ENCODE results near the gene KRT75.

Gene KRT75

GRCh38 chr12:52401526-52401925, 32.6 kb downstream of the KRT75 start:
- CTCF ChIA-PET, result interaction anchor here (0.7 to 1.2 kb wide), 6 partner anchors 12 to 477 kb away, joined by 3 to 7 read pairs (median 4); no protein-coding TSS in a partner anchor
- TF ChIP-seq ZNF654 (tag by site-specific recombination; IDR thresholded peaks at IDR 0.05; ENCODE audit: low read depth) (no peak), MYNN (tag by site-specific recombination; IDR thresholded peaks at IDR 0.05; ENCODE audit: borderline replicate concordance) (no peak), ZBTB21 (tag by site-specific recombination; IDR thresholded peaks at IDR 0.05) (no peak), ZNF48 (tag by site-specific recombination; IDR thresholded peaks at IDR 0.05) (no peak)
- TF ChIP-seq, protein P1, sequence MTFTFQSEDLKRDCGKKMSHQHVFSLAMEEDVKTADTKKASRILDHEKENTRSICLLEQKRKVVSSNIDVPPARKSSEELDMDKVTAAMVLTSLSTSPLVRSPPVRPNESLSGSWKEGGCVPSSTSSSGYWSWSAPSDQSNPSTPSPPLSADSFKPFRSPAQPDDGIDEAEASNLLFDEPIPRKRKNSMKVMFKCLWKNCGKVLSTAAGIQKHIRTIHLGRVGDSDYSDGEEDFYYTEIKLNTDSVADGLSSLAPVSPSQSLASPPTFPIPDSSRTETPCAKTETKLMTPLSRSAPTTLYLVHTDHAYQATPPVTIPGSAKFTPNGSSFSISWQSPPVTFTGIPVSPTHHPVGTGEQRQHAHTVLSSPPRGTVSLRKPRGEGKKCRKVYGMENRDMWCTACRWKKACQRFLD (tag by site-specific recombination; IDR thresholded peaks at IDR 0.05), result no peak
- TF ChIP-seq, protein P2, sequence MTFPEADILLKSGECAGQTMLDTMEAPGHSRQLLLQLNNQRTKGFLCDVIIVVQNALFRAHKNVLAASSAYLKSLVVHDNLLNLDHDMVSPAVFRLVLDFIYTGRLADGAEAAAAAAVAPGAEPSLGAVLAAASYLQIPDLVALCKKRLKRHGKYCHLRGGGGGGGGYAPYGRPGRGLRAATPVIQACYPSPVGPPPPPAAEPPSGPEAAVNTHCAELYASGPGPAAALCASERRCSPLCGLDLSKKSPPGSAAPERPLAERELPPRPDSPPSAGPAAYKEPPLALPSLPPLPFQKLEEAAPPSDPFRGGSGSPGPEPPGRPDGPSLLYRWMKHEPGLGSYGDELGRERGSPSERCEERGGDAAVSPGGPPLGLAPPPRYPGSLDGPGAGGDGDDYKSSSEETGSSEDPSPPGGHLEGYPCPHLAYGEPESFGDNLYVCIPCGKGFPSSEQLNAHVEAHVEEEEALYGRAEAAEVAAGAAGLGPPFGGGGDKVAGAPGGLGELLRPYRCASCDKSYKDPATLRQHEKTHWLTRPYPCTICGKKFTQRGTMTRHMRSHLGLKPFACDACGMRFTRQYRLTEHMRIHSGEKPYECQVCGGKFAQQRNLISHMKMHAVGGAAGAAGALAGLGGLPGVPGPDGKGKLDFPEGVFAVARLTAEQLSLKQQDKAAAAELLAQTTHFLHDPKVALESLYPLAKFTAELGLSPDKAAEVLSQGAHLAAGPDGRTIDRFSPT (tag by site-specific recombination; IDR thresholded peaks at IDR 0.05), result no peak
- H3K27ac ChIP-seq (ENCODE audit: extremely low read depth, low read depth, low read length), result no peak overlapping the region
- POLR2A ChIA-PET, result no interaction called here
- no peaks in the 10 kb centered on the region for H3K4me1 ChIP-seq (ENCODE audit: control insufficient read depth, insufficient read depth, low read length)
- no peak overlapping the region for H3K4me3 ChIP-seq (ENCODE audit: low read depth, low read length)
- H3K9me3 ChIP-seq (ENCODE audit: control insufficient read depth, insufficient read depth, low read depth, low read length), result no peaks in the 10 kb centered on the region
- no peaks in the 10 kb centered on the region for H3K36me3 ChIP-seq (ENCODE audit: control insufficient read depth in 2 of 2, insufficient read depth in 1 of 2, low read length in 2 of 2)

- no peak overlapping the region for H3K27ac ChIP-seq (ENCODE audit: extremely low read depth, low read depth, low read length)
- no peak overlapping the region for H3K4me3 ChIP-seq (ENCODE audit: low read depth, low read length)
- H3K4me1 ChIP-seq (ENCODE audit: control insufficient read depth, insufficient read depth, low read length), result no peaks in the 10 kb centered on the region
- no peaks in the 10 kb centered on the region for H3K36me3 ChIP-seq (ENCODE audit: control insufficient read depth in 2 of 2, insufficient read depth in 1 of 2, low read length in 2 of 2)
- no peaks in the 10 kb centered on the region for H3K9me3 ChIP-seq (ENCODE audit: control insufficient read depth, insufficient read depth, low read depth, low read length)
- ChIA-PET POLR2A (no interaction called here), CTCF (interaction anchor here (0.6 to 1.1 kb wide), 6 partner anchors 18 to 478 kb away, joined by 3 to 7 read pairs (median 4); no protein-coding TSS in a partner anchor)
- TF ChIP-seq KLF1 (tag by site-specific recombination; IDR thresholded peaks at IDR 0.05) (no peak), ZNF548 (tag by site-specific recombination; IDR thresholded peaks at IDR 0.05) (no peak), MZF1 (tag by site-specific recombination; IDR thresholded peaks at IDR 0.05; ENCODE audit: borderline replicate concordance) (no peak), ZNF223 (tag by site-specific recombination; IDR thresholded peaks at IDR 0.05) (no peak), ZNF707 (tag by site-specific recombination; IDR thresholded peaks at IDR 0.05) (no peak), ZNF202 (tag by site-specific recombination; IDR thresholded peaks at IDR 0.05; ENCODE audit: borderline replicate concordance) (no peak), MEIS1 (CRISPR knock-in tag; IDR thresholded peaks at IDR 0.05; ENCODE audit: borderline replicate concordance) (no peak), ZNF768 (tag by site-specific recombination; IDR thresholded peaks at IDR 0.05) (no peak), BCL11A (tag by site-specific recombination; IDR thresholded peaks at IDR 0.05; ENCODE audit: low read depth) (no peak), ZNF837 (tag by site-specific recombination; IDR thresholded peaks at IDR 0.05) (no peak), ZNF830 (tag by site-specific recombination; IDR thresholded peaks at IDR 0.05; ENCODE audit: low read depth) (no peak), ZNF610 (tag by site-specific recombination; IDR thresholded peaks at IDR 0.05; ENCODE audit: borderline replicate concordance) (no peak), KLF16 (tag by site-specific recombination; IDR thresholded peaks at IDR 0.05) (no peak), EGR2 (tag by site-specific recombination; IDR thresholded peaks at IDR 0.05; ENCODE audit: low read depth) (no peak), PRDM4 (tag by site-specific recombination; IDR thresholded peaks at IDR 0.05) (no peak), ZNF555 (tag by site-specific recombination; conservative IDR thresholded peaks at IDR 0.05) (no peak)
- TF ChIP-seq, protein P3, sequence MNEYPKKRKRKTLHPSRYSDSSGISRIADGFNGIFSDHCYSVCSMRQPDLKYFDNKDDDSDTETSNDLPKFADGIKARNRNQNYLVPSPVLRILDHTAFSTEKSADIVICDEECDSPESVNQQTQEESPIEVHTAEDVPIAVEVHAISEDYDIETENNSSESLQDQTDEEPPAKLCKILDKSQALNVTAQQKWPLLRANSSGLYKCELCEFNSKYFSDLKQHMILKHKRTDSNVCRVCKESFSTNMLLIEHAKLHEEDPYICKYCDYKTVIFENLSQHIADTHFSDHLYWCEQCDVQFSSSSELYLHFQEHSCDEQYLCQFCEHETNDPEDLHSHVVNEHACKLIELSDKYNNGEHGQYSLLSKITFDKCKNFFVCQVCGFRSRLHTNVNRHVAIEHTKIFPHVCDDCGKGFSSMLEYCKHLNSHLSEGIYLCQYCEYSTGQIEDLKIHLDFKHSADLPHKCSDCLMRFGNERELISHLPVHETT (tag by site-specific recombination; IDR thresholded peaks at IDR 0.05), result no peak
- TF ChIP-seq, protein P4, sequence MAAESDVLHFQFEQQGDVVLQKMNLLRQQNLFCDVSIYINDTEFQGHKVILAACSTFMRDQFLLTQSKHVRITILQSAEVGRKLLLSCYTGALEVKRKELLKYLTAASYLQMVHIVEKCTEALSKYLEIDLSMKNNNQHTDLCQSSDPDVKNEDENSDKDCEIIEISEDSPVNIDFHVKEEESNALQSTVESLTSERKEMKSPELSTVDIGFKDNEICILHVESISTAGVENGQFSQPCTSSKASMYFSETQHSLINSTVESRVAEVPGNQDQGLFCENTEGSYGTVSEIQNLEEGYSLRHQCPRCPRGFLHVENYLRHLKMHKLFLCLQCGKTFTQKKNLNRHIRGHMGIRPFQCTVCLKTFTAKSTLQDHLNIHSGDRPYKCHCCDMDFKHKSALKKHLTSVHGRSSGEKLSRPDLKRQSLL (tag by site-specific recombination; IDR thresholded peaks at IDR 0.05), result no peak
- TF ChIP-seq, protein P5, sequence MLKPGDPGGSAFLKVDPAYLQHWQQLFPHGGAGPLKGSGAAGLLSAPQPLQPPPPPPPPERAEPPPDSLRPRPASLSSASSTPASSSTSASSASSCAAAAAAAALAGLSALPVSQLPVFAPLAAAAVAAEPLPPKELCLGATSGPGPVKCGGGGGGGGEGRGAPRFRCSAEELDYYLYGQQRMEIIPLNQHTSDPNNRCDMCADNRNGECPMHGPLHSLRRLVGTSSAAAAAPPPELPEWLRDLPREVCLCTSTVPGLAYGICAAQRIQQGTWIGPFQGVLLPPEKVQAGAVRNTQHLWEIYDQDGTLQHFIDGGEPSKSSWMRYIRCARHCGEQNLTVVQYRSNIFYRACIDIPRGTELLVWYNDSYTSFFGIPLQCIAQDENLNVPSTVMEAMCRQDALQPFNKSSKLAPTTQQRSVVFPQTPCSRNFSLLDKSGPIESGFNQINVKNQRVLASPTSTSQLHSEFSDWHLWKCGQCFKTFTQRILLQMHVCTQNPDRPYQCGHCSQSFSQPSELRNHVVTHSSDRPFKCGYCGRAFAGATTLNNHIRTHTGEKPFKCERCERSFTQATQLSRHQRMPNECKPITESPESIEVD (tag by site-specific recombination; IDR thresholded peaks at IDR 0.05), result no peak
Measured at GRCh38 chr12:52400906-52401305, 33.3 kb downstream of the KRT75 start.

Data from HEK293 (cell line).